ENCODE data around the gene TMBIM6.

GRCh38 chr12:49813131-49813530 is 71.8 kb downstream of the TMBIM6 start:
- no peak for TF ChIP-seq POLR2A (IDR thresholded peaks at IDR 0.05; ENCODE audit: low read length)
- TF ChIP-seq CTCF (IDR thresholded peaks at IDR 0.05), result no peak
- TF ChIP-seq POLR2AphosphoS2 (conservative IDR thresholded peaks at IDR 0.05; ENCODE audit: low read length), result no peak
- no peak for TF ChIP-seq MAX (IDR thresholded peaks at IDR 0.05)

Measured in A549 (cell line).